BLaER1 (cell line): ENCODE measurements around the gene TCP11L1.
"Not testable (repeated sequence)": the region's sequence is repeated elsewhere in the genome, so short reads cannot be mapped to it uniquely, and the experiment has no call there.

Experiments used
- H3K27ac ChIP-seq: shearing (Covaris generic); formaldehyde crosslinking; 2 replicates; pipeline ENCODE4 v1.8.1; 2022
- H3K27me3 ChIP-seq: shearing (Covaris generic); formaldehyde crosslinking; 2 replicates; pipeline ENCODE4 v1.8.1; 2022
- H3K36me3 ChIP-seq: shearing (Covaris generic); formaldehyde crosslinking; 2 replicates; pipeline ENCODE4 v1.8.1; 2022
- H3K4me1 ChIP-seq: shearing (Covaris generic); formaldehyde crosslinking; 2 replicates; pipeline ENCODE4 v1.8.1; 2022
- H3K4me2 ChIP-seq: shearing (Covaris generic); formaldehyde crosslinking; 2 replicates; pipeline ENCODE4 v1.8.1; 2022
- H3K4me3 ChIP-seq: shearing (Covaris generic); formaldehyde crosslinking; 2 replicates; pipeline ENCODE4 v1.8.1; 2022
- H3K9ac ChIP-seq: shearing (Covaris generic); formaldehyde crosslinking; 2 replicates; pipeline ENCODE4 v1.8.1; 2022
- H3K9me3 ChIP-seq: shearing (Covaris generic); formaldehyde crosslinking; 2 replicates; pipeline ENCODE4 v1.8.1; 2022
- H4K20me1 ChIP-seq: shearing (Covaris generic); formaldehyde crosslinking; 2 replicates; pipeline ENCODE4 v1.8.1; 2022
- Cebpa-rat ChIP-seq: shearing (Covaris generic); IDR thresholded peaks from 2 replicates; pipeline ENCODE4 v1.8.1; 2022

Gene TCP11L1

GRCh38 chr11:33089776-33090175 is 50.4 kb downstream of the TCP11L1 start:
- H3K4me2 ChIP-seq, result no peak overlapping the region
- no peaks in the 10 kb centered on the region for H3K9me3 ChIP-seq
- H3K36me3 ChIP-seq, result peaks cover 78% of the 10 kb centered on the region
- H3K4me3 ChIP-seq, result no peak overlapping the region
- no peaks in the 10 kb centered on the region for H3K4me1 ChIP-seq
- H3K27me3 ChIP-seq, result no peaks in the 10 kb centered on the region
- no peak for TF ChIP-seq Cebpa-rat
- no peak overlapping the region for H3K27ac ChIP-seq
- H4K20me1 ChIP-seq, result no peaks in the 10 kb centered on the region
- H3K9ac ChIP-seq, result no peak overlapping the region

- H3K4me3 ChIP-seq, result no peak overlapping the region
- H3K9me3 ChIP-seq, result no peaks in the 10 kb centered on the region
- no peaks in the 10 kb centered on the region for H3K4me1 ChIP-seq
- H3K36me3 ChIP-seq, result peaks cover 69% of the 10 kb centered on the region
- no peak overlapping the region for H3K27ac ChIP-seq
- H3K27me3 ChIP-seq, result no peaks in the 10 kb centered on the region
- H3K4me2 ChIP-seq, result no peak overlapping the region
- no peaks in the 10 kb centered on the region for H4K20me1 ChIP-seq
- H3K9ac ChIP-seq, result no peak overlapping the region
- TF ChIP-seq Cebpa-rat, result no peak
These were observed 54.8 kb downstream of the TCP11L1 start for GRCh38 chr11:33094157-33094556.

GRCh38 chr11:33103836-33104235 is 64.5 kb downstream of the TCP11L1 start:
- no peaks in the 10 kb centered on the region for H3K4me1 ChIP-seq
- no peak overlapping the region for H3K4me3 ChIP-seq
- no peaks in the 10 kb centered on the region for H4K20me1 ChIP-seq
- no peak overlapping the region for H3K9ac ChIP-seq
- H3K4me2 ChIP-seq, result no peak overlapping the region
- H3K27ac ChIP-seq, result no peak overlapping the region
- no peak for TF ChIP-seq Cebpa-rat
- H3K36me3 ChIP-seq, result peaks cover 73% of the 10 kb centered on the region
- H3K9me3 ChIP-seq, result no peaks in the 10 kb centered on the region
- H3K27me3 ChIP-seq, result no peaks in the 10 kb centered on the region

- H3K4me1 ChIP-seq, result no peaks in the 10 kb centered on the region
- H4K20me1 ChIP-seq, result no peaks in the 10 kb centered on the region
- peaks cover 22% of the 10 kb centered on the region for H3K36me3 ChIP-seq
- H3K4me2 ChIP-seq, result no peak overlapping the region
- no peak overlapping the region for H3K4me3 ChIP-seq
- H3K27me3 ChIP-seq, result no peaks in the 10 kb centered on the region
- H3K9me3 ChIP-seq, result no peaks in the 10 kb centered on the region
- no peak overlapping the region for H3K9ac ChIP-seq
- TF ChIP-seq Cebpa-rat, result no peak
- H3K27ac ChIP-seq, result no peak overlapping the region
These were observed 70.0 kb downstream of the TCP11L1 start for GRCh38 chr11:33109294-33109895.

GRCh38 chr11:33110083-33110482 is 70.7 kb downstream of the TCP11L1 start:
- no peaks in the 10 kb centered on the region for H4K20me1 ChIP-seq
- no peak overlapping the region for H3K27ac ChIP-seq
- no peak for TF ChIP-seq Cebpa-rat

GRCh38 chr11:33116535-33116934 is 77.2 kb downstream of the TCP11L1 start:
- no peak overlapping the region for H3K9ac ChIP-seq
- no peaks in the 10 kb centered on the region for H4K20me1 ChIP-seq
- TF ChIP-seq Cebpa-rat, result no peak
- no peaks in the 10 kb centered on the region for H3K4me1 ChIP-seq
- H3K36me3 ChIP-seq, result no peaks in the 10 kb centered on the region
- no peaks in the 10 kb centered on the region for H3K27me3 ChIP-seq
- no peak overlapping the region for H3K4me3 ChIP-seq
- no peak overlapping the region for H3K27ac ChIP-seq
- no peaks in the 10 kb centered on the region for H3K9me3 ChIP-seq
- no peak overlapping the region for H3K4me2 ChIP-seq

More at GRCh38 chr11:33110083-33110482, 70.7 kb downstream of the TCP11L1 start:
- no peaks in the 10 kb centered on the region for H3K4me1 ChIP-seq
- H3K4me3 ChIP-seq, result no peak overlapping the region
- H3K36me3 ChIP-seq, result peaks cover 15% of the 10 kb centered on the region; the same call in 1 of the 2 replicates
- no peak overlapping the region for H3K4me2 ChIP-seq
- no peaks in the 10 kb centered on the region for H3K27me3 ChIP-seq
- no peak overlapping the region for H3K9ac ChIP-seq
- H3K9me3 ChIP-seq, result no peaks in the 10 kb centered on the region

GRCh38 chr11:33122696-33123095 is 83.3 kb downstream of the TCP11L1 start:
- not testable (repeated sequence) for H3K4me1 ChIP-seq, H3K9ac ChIP-seq, H3K27me3 ChIP-seq, H3K4me3 ChIP-seq, H3K4me2 ChIP-seq, H3K9me3 ChIP-seq, H3K27ac ChIP-seq, H4K20me1 ChIP-seq
- peaks cover 11% of the 10 kb centered on the region for H3K36me3 ChIP-seq
